ENCODE data around the gene SOX9. TPM values are rescaled to one million over a fixed set of nuclear protein-coding genes. Genes with fewer than 3 reads are reported as not detected.

SOX9 gene
- total RNA-seq, 1 donor from 2014 or later: 36.8 TPM

DNA sequence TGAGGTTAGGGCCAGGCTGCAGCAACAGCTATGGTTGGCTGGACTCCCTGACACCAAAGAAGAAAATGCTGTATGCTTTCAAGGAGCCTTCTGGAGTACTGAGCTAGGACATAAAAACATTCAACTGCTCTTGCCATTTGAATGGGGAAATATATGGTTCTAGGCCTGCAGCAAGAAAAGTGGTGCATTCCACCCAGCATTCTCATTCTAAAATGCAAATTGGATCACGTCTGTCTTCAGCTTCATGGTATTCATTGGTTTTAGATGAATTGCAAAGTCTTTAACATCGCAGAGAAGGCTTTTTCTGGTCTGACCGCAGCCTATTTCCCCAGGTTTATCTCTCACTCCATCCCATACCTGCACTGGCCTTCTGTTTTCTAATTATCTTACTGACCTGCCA lies 27.1 kb upstream of the SOX9 start:
- no peaks in the 10 kb centered on the region for H3K27me3 Mint-ChIP-seq (ENCODE audit: low read depth)
- no peak overlapping the region for H3K27ac Mint-ChIP-seq (ENCODE audit: unreplicated experiment)
- no peak overlapping the region for H3K4me3 Mint-ChIP-seq
- TF ChIP-seq, protein P1, sequence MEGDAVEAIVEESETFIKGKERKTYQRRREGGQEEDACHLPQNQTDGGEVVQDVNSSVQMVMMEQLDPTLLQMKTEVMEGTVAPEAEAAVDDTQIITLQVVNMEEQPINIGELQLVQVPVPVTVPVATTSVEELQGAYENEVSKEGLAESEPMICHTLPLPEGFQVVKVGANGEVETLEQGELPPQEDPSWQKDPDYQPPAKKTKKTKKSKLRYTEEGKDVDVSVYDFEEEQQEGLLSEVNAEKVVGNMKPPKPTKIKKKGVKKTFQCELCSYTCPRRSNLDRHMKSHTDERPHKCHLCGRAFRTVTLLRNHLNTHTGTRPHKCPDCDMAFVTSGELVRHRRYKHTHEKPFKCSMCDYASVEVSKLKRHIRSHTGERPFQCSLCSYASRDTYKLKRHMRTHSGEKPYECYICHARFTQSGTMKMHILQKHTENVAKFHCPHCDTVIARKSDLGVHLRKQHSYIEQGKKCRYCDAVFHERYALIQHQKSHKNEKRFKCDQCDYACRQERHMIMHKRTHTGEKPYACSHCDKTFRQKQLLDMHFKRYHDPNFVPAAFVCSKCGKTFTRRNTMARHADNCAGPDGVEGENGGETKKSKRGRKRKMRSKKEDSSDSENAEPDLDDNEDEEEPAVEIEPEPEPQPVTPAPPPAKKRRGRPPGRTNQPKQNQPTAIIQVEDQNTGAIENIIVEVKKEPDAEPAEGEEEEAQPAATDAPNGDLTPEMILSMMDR (conservative IDR thresholded peaks at IDR 0.05): no peak
- no peaks in the 10 kb centered on the region for H3K9me3 Mint-ChIP-seq
- DNase-seq (ENCODE audit: low read depth, low spot score): no peak
- H3K4me1 Mint-ChIP-seq: no peaks in the 10 kb centered on the region
- no peaks in the 10 kb centered on the region for H3K36me3 Mint-ChIP-seq (ENCODE audit: low read depth)

DNA sequence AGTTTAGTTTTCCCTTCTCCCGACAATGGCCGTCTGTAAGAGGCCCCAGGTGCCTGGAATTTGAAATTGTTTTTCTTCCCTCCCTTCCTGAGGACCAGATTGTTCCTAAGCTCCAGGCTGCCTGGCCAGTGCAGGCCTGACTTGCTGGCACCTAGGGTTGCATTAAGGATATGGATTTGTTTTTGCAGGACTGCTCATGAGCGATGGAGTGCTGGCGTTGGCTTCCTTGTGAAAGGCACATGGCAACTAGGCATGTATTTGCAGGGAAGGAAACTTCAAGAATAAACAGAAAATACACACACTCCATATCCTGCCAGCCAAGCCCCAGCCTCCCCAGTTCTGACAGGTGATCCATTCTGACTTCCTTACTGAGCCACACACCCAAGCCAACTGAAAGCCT lies 25.5 kb upstream of the SOX9 start:
- H3K27ac Mint-ChIP-seq (ENCODE audit: unreplicated experiment): no peak overlapping the region
- no peak for DNase-seq (ENCODE audit: low read depth, low spot score)
- peaks cover 2% of the 10 kb centered on the region for H3K9me3 Mint-ChIP-seq
- no peaks in the 10 kb centered on the region for H3K4me1 Mint-ChIP-seq
- no peaks in the 10 kb centered on the region for H3K27me3 Mint-ChIP-seq (ENCODE audit: low read depth)
- H3K4me3 Mint-ChIP-seq: no peak overlapping the region
- H3K36me3 Mint-ChIP-seq (ENCODE audit: low read depth): no peaks in the 10 kb centered on the region
- TF ChIP-seq, protein P1 (conservative IDR thresholded peaks at IDR 0.05): no peak

DNA sequence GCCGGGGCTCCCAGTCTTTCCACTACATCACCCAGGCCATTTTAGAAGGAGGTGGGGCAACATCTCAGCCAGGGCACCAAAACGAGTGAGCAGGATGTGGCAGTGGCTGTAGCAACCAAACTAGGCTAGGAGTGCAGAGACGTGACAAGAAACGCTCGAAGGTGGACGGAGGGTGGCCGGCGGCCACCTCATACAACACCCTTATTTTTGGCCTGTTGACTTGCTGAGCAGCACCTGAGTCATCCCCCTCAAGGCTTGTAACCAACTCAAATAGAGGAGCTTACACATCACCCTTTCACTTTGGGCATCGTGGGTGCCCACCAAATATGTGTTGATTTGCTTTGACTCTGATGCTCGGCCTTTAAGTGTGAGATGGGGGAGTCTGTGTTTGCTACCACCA lies 23.7 kb upstream of the SOX9 start:
- TF ChIP-seq, protein P1 (conservative IDR thresholded peaks at IDR 0.05): no peak
- Mint-ChIP-seq H3K4me1 (no peaks in the 10 kb centered on the region), H3K27ac (ENCODE audit: unreplicated experiment) (no peak overlapping the region), H3K27me3 (ENCODE audit: low read depth) (no peaks in the 10 kb centered on the region), H3K4me3 (no peak overlapping the region), H3K36me3 (ENCODE audit: low read depth) (no peaks in the 10 kb centered on the region), H3K9me3 (peaks cover 5% of the 10 kb centered on the region)
- DNase-seq (ENCODE audit: low read depth, low spot score): no peak

DNA sequence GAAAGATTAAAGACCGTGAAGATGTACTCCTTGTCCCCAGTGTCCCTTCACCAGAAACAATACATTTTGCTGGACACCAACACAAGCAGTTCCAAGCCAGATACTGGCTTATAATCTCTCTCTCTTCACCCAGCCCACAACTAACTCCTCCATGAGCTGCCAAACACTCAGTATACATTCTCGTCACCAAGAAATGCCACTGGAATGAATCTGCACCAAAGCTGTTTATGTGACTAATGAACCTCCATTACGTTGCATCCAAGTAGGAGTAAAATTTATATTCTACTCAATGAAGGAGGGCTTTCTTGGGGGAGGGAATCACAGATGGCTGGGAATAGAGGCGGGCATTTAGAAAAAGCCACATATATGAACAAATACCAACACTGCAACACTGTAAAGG lies 20.9 kb upstream of the SOX9 start:
- Mint-ChIP-seq H3K9me3 (peaks cover 8% of the 10 kb centered on the region), H3K27ac (ENCODE audit: unreplicated experiment) (no peak overlapping the region), H3K36me3 (ENCODE audit: low read depth) (no peaks in the 10 kb centered on the region)

DNA sequence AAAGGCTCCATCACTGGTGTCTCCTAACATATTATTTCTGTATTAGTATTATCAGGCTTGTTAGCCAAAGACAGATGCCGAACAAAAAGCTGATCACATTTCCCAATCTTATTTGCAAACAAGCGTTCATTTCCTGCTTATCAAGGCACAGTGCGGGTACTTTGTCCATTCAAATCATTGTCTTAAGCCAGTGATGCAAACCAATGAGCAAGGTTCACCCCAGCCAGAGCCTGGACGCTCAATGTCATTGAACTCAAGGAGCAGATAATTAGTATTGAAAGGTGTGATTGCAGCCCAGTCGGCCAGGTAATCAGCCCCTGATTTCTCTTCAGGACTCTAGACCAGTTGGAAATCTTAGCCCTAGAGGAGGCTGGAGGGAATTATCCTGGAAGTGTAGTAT lies 20.4 kb upstream of the SOX9 start:
- H3K27me3 Mint-ChIP-seq (ENCODE audit: low read depth): no peaks in the 10 kb centered on the region
- DNase-seq (ENCODE audit: low read depth, low spot score): no peak
- no peaks in the 10 kb centered on the region for H3K4me1 Mint-ChIP-seq

More for the DNA sequence above, 20.9 kb upstream of the SOX9 start:
- H3K27me3 Mint-ChIP-seq (ENCODE audit: low read depth): no peaks in the 10 kb centered on the region
- no peak overlapping the region for H3K4me3 Mint-ChIP-seq
- no peaks in the 10 kb centered on the region for H3K4me1 Mint-ChIP-seq
- DNase-seq (ENCODE audit: low read depth, low spot score): no peak
- TF ChIP-seq, protein P1 (conservative IDR thresholded peaks at IDR 0.05): no peak

More for the DNA sequence above, 20.4 kb upstream of the SOX9 start:
- no peak overlapping the region for H3K4me3 Mint-ChIP-seq
- TF ChIP-seq, protein P1 (conservative IDR thresholded peaks at IDR 0.05): no peak
- no peak overlapping the region for H3K27ac Mint-ChIP-seq (ENCODE audit: unreplicated experiment)
- H3K9me3 Mint-ChIP-seq: peaks cover 8% of the 10 kb centered on the region
- no peaks in the 10 kb centered on the region for H3K36me3 Mint-ChIP-seq (ENCODE audit: low read depth)
